ENCODE data around the gene ZBTB45. TPM values are rescaled to one million over a fixed set of nuclear protein-coding genes. Genes with fewer than 3 reads are reported as not detected.
A peak's percentile ranks its signal among the peaks of the same experiment; 100 is the strongest.

ZBTB45 gene
- total and polyA plus RNA-seq, 2 donors (not counting 1 experiment from before 2014, with no cell fraction given): 12.6 to 20.9 TPM

DNA sequence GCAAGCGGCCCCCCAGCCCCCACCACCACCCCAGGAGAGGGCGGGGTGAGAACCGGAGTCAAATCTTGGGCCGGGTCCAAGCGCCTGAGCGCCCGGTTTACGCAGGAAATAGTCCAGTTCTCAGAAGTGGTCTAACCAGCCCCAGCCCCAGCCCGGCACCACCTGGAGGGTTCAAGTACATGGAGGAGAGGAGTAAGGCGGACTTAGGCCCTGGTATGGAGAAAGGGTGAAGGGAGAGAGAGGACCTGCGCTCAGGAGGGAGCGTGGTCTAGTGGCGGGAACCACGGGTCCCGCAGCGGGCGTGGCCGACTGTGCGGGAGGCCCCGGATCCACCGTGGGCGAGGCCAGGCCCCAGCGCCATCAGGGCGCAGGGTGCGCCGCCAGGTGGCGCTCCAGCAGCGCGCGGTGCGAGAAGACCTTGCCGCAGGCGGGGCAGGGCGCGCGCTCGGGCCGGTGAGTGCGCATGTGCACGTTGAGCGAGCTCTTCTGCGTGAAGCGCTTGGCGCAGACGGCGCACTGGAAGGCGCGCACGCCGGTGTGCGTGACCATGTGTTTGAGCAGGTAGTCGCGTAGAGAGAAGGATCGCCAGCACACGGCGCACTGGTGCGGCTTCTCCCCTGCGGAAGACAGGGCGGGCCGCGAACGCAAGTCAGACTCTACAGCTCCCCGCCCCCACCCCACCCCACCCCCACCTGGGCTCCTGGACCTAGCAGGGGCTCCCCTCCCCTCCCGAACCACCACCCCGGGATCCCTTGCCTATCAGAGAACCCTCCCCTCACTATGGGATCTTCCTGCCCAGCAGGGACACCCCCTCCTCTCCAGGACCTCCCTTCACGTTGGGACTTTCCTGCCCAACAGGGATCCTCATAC lies 5.7 kb downstream of the ZBTB45 start:
- Histone ChIP-seq H3K4me1 (ENCODE audit: control insufficient read depth in 2 of 2, insufficient read depth in 2 of 2, low read length in 2 of 2) (peaks cover 20 to 29% of the 10 kb centered on the region in 2 donors), H3K27me3 (replicated peaks in 1 of 4; ENCODE audit: control extremely low read depth in 1 of 4, control insufficient read depth in 3 of 4, insufficient read depth in 4 of 4, low read length in 3 of 4) (no peaks in the 10 kb centered on the region), H2AFZ (ENCODE audit: insufficient read depth, low read depth, low read length, poor library complexity, severe bottlenecking) (peak overlapping the region; percentile 55), H3K4me3 (ENCODE audit: control extremely low read depth in 1 of 5, extremely low read depth in 1 of 5, insufficient read depth in 1 of 5, low read depth in 2 of 5, low read length in 4 of 5) (peak overlapping the region in 3 of 5 experiments; percentile 18 to 41 (median 34)), H4K20me1 (ENCODE audit: control insufficient read depth, insufficient read depth, low read length, poor library complexity, severe bottlenecking) (peaks cover 61% of the 10 kb centered on the region), H3K36me3 (replicated peaks in 1 of 2; ENCODE audit: control extremely low read depth in 1 of 2, control insufficient read depth in 1 of 2, extremely low read depth in 1 of 2, insufficient read depth in 2 of 2, low read length in 1 of 2) (peaks cover 0 to 12% of the 10 kb centered on the region in 2 experiments), H3K9ac (ENCODE audit: low read length) (no peak overlapping the region), H3K27ac (ENCODE audit: low read length in 2 of 2) (peak overlapping the region; percentile 18 to 36), H3K9me3 (ENCODE audit: control extremely low read depth in 1 of 3, control insufficient read depth in 2 of 3, insufficient read depth in 1 of 3, low read length in 2 of 3) (no peaks in the 10 kb centered on the region), H3K4me2 (replicated peaks; ENCODE audit: low read depth, low read length, poor library complexity, severe bottlenecking) (peak overlapping the region; percentile 77), H3K79me2 (ENCODE audit: control insufficient read depth, insufficient read depth, low read length) (peaks cover 49% of the 10 kb centered on the region)
- Mint-ChIP-seq H3K27ac (peak overlapping the region; percentile 71), H3K4me3 (peak overlapping the region; percentile 80), H3K4me1 (peaks cover 34% of the 10 kb centered on the region), H3K27me3 (no peaks in the 10 kb centered on the region), H3K9me3 (ENCODE audit: insufficient read depth) (no peaks in the 10 kb centered on the region)
- ChIA-PET CTCF (interaction anchor here (0.7 to 1.6 kb wide), 3 partner anchors 62 to 485 kb away, joined by 3 to 11 read pairs (median 7); no protein-coding TSS in a partner anchor), POLR2A (interaction anchor here (0.7 to 1.0 kb wide), 3 partner anchors 12 to 166 kb away, joined by 3 to 4 read pairs (median 3); no protein-coding TSS in a partner anchor)
- 14% methylated on average over 53 of the region's 66 CpGs for WGBS (ENCODE audit: insufficient coverage)
- intact Hi-C loops (cut with micrococcal nuclease): loop anchor here (1.0 kb wide), 1 partner anchor 15 kb away; no protein-coding TSS in a partner anchor
- TF ChIP-seq EZH2 (IDR thresholded peaks at IDR 0.05; ENCODE audit: borderline replicate concordance, insufficient read depth, low read depth, low read length, poor library complexity, severe bottlenecking): no peak
- TF ChIP-seq, protein P1, sequence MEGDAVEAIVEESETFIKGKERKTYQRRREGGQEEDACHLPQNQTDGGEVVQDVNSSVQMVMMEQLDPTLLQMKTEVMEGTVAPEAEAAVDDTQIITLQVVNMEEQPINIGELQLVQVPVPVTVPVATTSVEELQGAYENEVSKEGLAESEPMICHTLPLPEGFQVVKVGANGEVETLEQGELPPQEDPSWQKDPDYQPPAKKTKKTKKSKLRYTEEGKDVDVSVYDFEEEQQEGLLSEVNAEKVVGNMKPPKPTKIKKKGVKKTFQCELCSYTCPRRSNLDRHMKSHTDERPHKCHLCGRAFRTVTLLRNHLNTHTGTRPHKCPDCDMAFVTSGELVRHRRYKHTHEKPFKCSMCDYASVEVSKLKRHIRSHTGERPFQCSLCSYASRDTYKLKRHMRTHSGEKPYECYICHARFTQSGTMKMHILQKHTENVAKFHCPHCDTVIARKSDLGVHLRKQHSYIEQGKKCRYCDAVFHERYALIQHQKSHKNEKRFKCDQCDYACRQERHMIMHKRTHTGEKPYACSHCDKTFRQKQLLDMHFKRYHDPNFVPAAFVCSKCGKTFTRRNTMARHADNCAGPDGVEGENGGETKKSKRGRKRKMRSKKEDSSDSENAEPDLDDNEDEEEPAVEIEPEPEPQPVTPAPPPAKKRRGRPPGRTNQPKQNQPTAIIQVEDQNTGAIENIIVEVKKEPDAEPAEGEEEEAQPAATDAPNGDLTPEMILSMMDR (IDR thresholded peaks at IDR 0.05): peak; percentile 76
- ATAC-seq (ENCODE audit: low read depth) (peak; percentile 86), DNase-seq (peak; percentile 91)
